Vagina (tissue), 2 donors: Measurements from ENCODE around the gene TSEN54. TPM values are rescaled to one million over a fixed set of nuclear protein-coding genes. Genes with fewer than 3 reads are reported as not detected.
A peak's percentile ranks its signal among the peaks of the same experiment; 100 is the strongest.
"Not testable (repeated sequence)": the region's sequence is repeated elsewhere in the genome, so short reads cannot be mapped to it uniquely, and the experiment has no call there.

Source experiments
- DNase-seq, 2 donors: peaks; one replicate each; pipeline ENCODE4 v3.0.0-alpha.2; 2017; ENCODE audit errors: extremely low spot score in 2 of 2
- H3K27ac ChIP-seq: fragments of 200-600 bp; sonication (generic); one replicate; pipeline ENCODE4 v1.5.1; 2019
- H3K27me3 ChIP-seq: fragments of 200-600 bp; sonication (generic); one replicate; pipeline ENCODE4 v1.5.1; 2019
- H3K36me3 ChIP-seq, 2 donors: fragments of 200-600 bp; sonication (generic); one replicate each; pipeline ENCODE4 v1.5.1; 2017 to 2019
- H3K4me1 ChIP-seq: fragments of 200-600 bp; sonication (generic); one replicate; pipeline ENCODE4 v1.5.1; 2019
- H3K4me3 ChIP-seq, 2 donors: fragments of 200-600 bp; sonication (generic); 1 replicate in 1 of 2; 2 replicates in 1 of 2; pipeline ENCODE4 v1.5.1; 2016 to 2019
- H3K9me3 ChIP-seq: fragments of 200-600 bp; sonication (generic); one replicate; pipeline ENCODE4 v1.5.1; 2019
- CTCF ChIP-seq, 3 experiments: fragments of 450-650 bp in 2 of 3; fragments of 200-600 bp in 1 of 3; sonication (generic) in 1 of 3; IDR thresholded peaks; one replicate each; pipeline ENCODE4 v1.5.1; 2017 to 2019; ENCODE audit warnings: antibody characterized with exemption in 3 of 3, mild to moderate bottlenecking in 2 of 3, moderate library complexity in 2 of 3
- POLR2A ChIP-seq, 2 donors: fragments of 450-650 bp; IDR thresholded peaks; one replicate each; pipeline ENCODE4 v1.6.1; 2017; ENCODE audit warnings: antibody characterized with exemption in 2 of 2, mild to moderate bottlenecking in 2 of 2, moderate library complexity in 2 of 2
- POLR2AphosphoS5 ChIP-seq, 2 donors: sonication (generic); formaldehyde crosslinking; IDR thresholded peaks; one replicate each; pipeline ENCODE4 v1.9.0; 2017; ENCODE audit warnings: antibody characterized with exemption in 2 of 2, mild to moderate bottlenecking in 2 of 2, low read depth in 1 of 2; ENCODE audit not compliant: insufficient read depth in 1 of 2
- intact Hi-C: fragments of 100-400 bp; cut with DNase I; formaldehyde crosslinking; loops from one replicate; pipeline ENCODE4 v1.15.1; 2023
- total RNA-seq: library from RNA; depleted of rRNA; stranded (reverse); fragments of >200 nt; gene quantifications from one replicate; pipeline ENCODE4 v1.2.3, GENCODE V29; 2016

Gene TSEN54
- total RNA-seq, 1 donor from 2014 or later = 30.9 TPM

DNA sequence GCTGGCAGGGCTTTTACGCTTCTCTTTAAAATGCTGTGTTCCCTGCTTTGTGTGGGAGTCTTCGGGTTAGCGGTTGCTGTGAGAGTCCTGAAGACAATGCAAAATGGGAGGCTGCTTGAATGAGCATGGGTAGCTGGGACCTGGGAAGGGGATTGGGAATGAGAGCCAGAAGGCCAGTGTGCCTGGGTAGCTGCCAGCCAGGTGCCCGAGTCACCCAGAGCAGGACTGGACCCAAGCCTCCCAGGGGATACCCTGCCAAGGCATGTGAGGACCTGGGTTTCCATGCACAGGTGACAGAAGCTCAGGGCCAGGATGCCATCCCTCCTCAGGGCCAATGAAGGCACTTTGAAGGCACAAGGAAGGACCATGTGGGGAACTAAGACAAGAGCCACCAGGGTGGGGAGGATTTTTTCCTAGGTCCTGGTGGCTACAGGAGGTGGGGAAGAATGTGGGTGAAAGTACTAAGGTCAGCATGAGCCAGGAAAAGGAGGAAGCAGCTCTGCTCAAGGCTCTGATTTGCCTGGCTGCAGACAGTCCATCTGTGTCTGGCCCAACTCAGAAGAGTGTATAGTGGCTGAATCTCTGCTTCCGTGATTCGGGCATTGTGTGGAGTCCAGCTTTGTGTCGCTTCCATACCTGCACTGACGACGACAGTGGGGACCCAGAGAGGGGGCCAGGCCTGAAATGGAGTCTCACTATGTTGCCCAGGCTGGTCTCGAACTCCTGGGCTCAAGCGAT, 39.4 kb upstream of the TSEN54 start:
- intact Hi-C loops = no loop called here
- Histone ChIP-seq H3K36me3 (no peaks in the 10 kb centered on the region), H3K27me3 (no peaks in the 10 kb centered on the region), H3K27ac (peak overlapping the region; percentile 52), H3K4me1 (peaks cover 46% of the 10 kb centered on the region), H3K9me3 (no peaks in the 10 kb centered on the region), H3K4me3 (no peak overlapping the region)
- no peak for DNase-seq
- no peak for TF ChIP-seq CTCF (IDR thresholded peaks at IDR 0.05)
- no peak for TF ChIP-seq POLR2A (IDR thresholded peaks at IDR 0.05)
- TF ChIP-seq POLR2AphosphoS5 (IDR thresholded peaks at IDR 0.05; ENCODE audit: insufficient read depth in 1 of 2, low read depth in 1 of 2) = no peak

GRCh38 chr17:75477490-75477862, 38.9 kb upstream of the TSEN54 start:
- H3K36me3 ChIP-seq, H3K27me3 ChIP-seq, H3K9me3 ChIP-seq, DNase-seq, intact Hi-C loops, H3K4me3 ChIP-seq: not testable (repeated sequence)
- Histone ChIP-seq H3K4me1 (peaks cover 46% of the 10 kb centered on the region), H3K27ac (peak overlapping the region; percentile 52)

DNA sequence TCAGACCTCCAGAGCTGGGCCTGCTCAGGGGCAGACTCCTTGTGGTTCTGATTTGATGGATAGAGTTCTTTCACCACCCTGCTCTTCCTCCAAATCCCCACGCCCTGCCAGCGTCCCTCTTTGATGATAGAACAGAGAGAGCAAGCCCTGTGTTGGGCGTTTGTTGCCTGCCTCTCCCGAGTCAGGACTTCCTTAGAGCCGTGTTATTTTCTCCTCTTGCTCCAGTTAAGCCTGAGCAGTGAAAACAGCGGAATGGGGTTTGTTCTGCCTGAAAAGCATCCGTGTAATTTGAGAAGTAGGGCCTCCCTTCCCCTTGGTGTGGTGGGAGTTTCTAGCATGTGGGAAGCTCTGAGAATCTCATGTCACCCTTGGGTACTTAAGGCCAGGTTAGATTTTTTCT, 37.8 kb upstream of the TSEN54 start:
- no peaks in the 10 kb centered on the region for H3K36me3 ChIP-seq
- H3K9me3 ChIP-seq = no peaks in the 10 kb centered on the region
- TF ChIP-seq POLR2AphosphoS5 (IDR thresholded peaks at IDR 0.05; ENCODE audit: insufficient read depth in 1 of 2, low read depth in 1 of 2) (no peak), POLR2A (IDR thresholded peaks at IDR 0.05) (no peak), CTCF (IDR thresholded peaks at IDR 0.05) (no peak)
- DNase-seq = no peak
- no peak overlapping the region for H3K4me3 ChIP-seq
- H3K4me1 ChIP-seq = peaks cover 46% of the 10 kb centered on the region
- H3K27me3 ChIP-seq = no peaks in the 10 kb centered on the region
- H3K27ac ChIP-seq = no peak overlapping the region
- intact Hi-C loops = no loop called here

GRCh38 chr17:75480281-75480680, 36.0 kb upstream of the TSEN54 start:
- no peaks in the 10 kb centered on the region for H3K36me3 ChIP-seq
- intact Hi-C loops = no loop called here
- no peaks in the 10 kb centered on the region for H3K27me3 ChIP-seq
- DNase-seq = no peak
- no peak overlapping the region for H3K27ac ChIP-seq
- H3K9me3 ChIP-seq = no peaks in the 10 kb centered on the region
- no peak overlapping the region for H3K4me3 ChIP-seq
- TF ChIP-seq POLR2AphosphoS5 (IDR thresholded peaks at IDR 0.05; ENCODE audit: insufficient read depth in 1 of 2, low read depth in 1 of 2) (no peak), POLR2A (IDR thresholded peaks at IDR 0.05) (no peak), CTCF (IDR thresholded peaks at IDR 0.05) (no peak)
- peaks cover 37% of the 10 kb centered on the region for H3K4me1 ChIP-seq

DNA sequence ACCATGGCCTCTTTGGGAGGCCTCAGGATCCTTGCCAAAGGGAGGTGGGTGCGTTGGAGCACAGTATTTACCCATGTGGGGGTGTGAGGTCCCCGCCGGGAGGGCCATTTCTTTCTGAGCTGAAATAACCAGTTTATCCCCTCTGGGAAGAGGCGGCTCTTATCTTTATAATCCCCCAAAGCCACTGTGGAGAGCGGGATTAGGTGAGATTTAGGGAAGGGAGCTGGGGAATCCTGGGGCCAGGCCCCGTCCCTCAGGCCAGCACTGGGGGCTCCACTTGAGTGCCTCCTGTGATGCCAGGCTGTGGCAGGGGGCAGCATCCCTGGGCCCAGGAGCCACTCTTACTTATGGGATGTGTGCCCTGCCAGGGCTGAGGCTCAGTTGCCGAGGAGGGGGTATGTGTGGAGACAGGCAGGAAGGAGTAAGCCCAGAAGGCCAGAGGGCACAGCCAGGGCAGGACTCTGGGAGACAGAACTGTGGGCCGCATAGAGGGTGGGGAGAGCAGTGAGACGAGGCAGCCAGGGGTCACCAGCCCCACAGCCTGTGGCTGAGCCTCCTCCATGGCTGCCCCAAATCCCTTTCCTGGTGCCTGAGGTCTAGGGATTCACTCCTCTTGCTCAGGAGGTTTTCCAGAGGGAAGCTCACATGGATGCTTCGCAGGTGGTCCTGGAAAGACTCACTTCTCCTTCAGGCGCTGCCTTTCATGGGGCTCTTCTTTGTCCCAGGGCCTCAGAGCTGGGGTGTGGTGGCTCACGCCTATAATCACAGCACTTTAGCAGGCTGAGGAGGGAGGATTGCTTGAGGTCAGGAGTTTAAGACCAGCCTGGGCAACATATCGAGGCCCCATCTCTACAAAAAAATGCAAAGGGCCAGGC, 34.9 kb upstream of the TSEN54 start:
- Histone ChIP-seq H3K27ac (no peak overlapping the region), H3K4me1 (peaks cover 25% of the 10 kb centered on the region), H3K36me3 (no peaks in the 10 kb centered on the region), H3K4me3 (no peak overlapping the region), H3K9me3 (no peaks in the 10 kb centered on the region), H3K27me3 (no peaks in the 10 kb centered on the region)
- DNase-seq = no peak
- TF ChIP-seq POLR2AphosphoS5 (IDR thresholded peaks at IDR 0.05; ENCODE audit: insufficient read depth in 1 of 2, low read depth in 1 of 2) (no peak), POLR2A (IDR thresholded peaks at IDR 0.05) (no peak), CTCF (IDR thresholded peaks at IDR 0.05) (no peak)
- intact Hi-C loops = loop anchor here (2.0 kb wide), 1 partner anchor 33 kb away; the partner anchor contains the start of gene CASKIN2
